ENCODE data around the gene NRSN2. TPM values are rescaled to one million over a fixed set of nuclear protein-coding genes. Genes with fewer than 3 reads are reported as not detected.

NRSN2 gene
- total RNA-seq, 2 donors from 2014 or later, result 24.7 to 38.4 TPM

- H3K9me3 Mint-ChIP-seq, result no peaks in the 10 kb centered on the region
- H3K27ac Mint-ChIP-seq, result no peak overlapping the region
- H3K4me3 Mint-ChIP-seq, result no peak overlapping the region
- no peaks in the 10 kb centered on the region for H3K27me3 ChIP-seq (ENCODE audit: control insufficient read depth, insufficient read depth, low read length, poor library complexity, severe bottlenecking)
- TF ChIP-seq CTCF (conservative IDR thresholded peaks at IDR 0.05), result no peak
- no peak overlapping the region for H3K9ac ChIP-seq (ENCODE audit: extremely low read depth, low read length, poor library complexity, severe bottlenecking)
- H3K9me3 ChIP-seq (ENCODE audit: control insufficient read depth, low read length), result no peaks in the 10 kb centered on the region
- peaks cover 5% of the 10 kb centered on the region for H3K4me1 Mint-ChIP-seq
- no peak for DNase-seq
- H3K27ac ChIP-seq (ENCODE audit: low read depth, low read length), result no peak overlapping the region
- H3K36me3 Mint-ChIP-seq (ENCODE audit: low read depth), result no peaks in the 10 kb centered on the region
- peaks cover 21% of the 10 kb centered on the region for H3K27me3 Mint-ChIP-seq (ENCODE audit: insufficient read depth)
- H3K36me3 ChIP-seq (ENCODE audit: control insufficient read depth, insufficient read depth, low read length), result no peaks in the 10 kb centered on the region
- WGBS, 2 experiments (ENCODE audit: insufficient coverage in 1 of 2, insufficient read length in 1 of 2), result 89 to 96% methylated on average over 4 of the region's 4 CpGs
- no peaks in the 10 kb centered on the region for H3K4me1 ChIP-seq (ENCODE audit: control insufficient read depth, insufficient read depth, low read length)
- no peak overlapping the region for H3K4me3 ChIP-seq (ENCODE audit: low read length)
Observed at GRCh38 chr20:368915-369314, 22.0 kb downstream of the NRSN2 start.

GRCh38 chr20:370151-370600 is 23.3 kb downstream of the NRSN2 start:
- H3K9me3 ChIP-seq (ENCODE audit: control insufficient read depth, low read length), result no peaks in the 10 kb centered on the region
- no peak for DNase-seq
- no peak overlapping the region for H3K9ac ChIP-seq (ENCODE audit: extremely low read depth, low read length, poor library complexity, severe bottlenecking)
- Mint-ChIP-seq H3K36me3 (ENCODE audit: low read depth) (no peaks in the 10 kb centered on the region), H3K27me3 (ENCODE audit: insufficient read depth) (peaks cover 23% of the 10 kb centered on the region), H3K4me1 (peaks cover 5% of the 10 kb centered on the region), H3K27ac (no peak overlapping the region), H3K4me3 (no peak overlapping the region), H3K9me3 (no peaks in the 10 kb centered on the region)
- no peak overlapping the region for H3K27ac ChIP-seq (ENCODE audit: low read depth, low read length)
- H3K27me3 ChIP-seq (ENCODE audit: control insufficient read depth, insufficient read depth, low read length, poor library complexity, severe bottlenecking), result no peaks in the 10 kb centered on the region
- H3K36me3 ChIP-seq (ENCODE audit: control insufficient read depth, insufficient read depth, low read length), result no peaks in the 10 kb centered on the region
- TF ChIP-seq CTCF (conservative IDR thresholded peaks at IDR 0.05), result no peak
- H3K4me3 ChIP-seq (ENCODE audit: low read length), result no peak overlapping the region
- WGBS, 2 experiments (ENCODE audit: insufficient coverage in 1 of 2, insufficient read length in 1 of 2), result 94 to 95% methylated on average over 7 of the region's 7 CpGs
- H3K4me1 ChIP-seq (ENCODE audit: control insufficient read depth, insufficient read depth, low read length), result no peaks in the 10 kb centered on the region

GRCh38 chr20:370977-371754 is 24.3 kb downstream of the NRSN2 start:
- Mint-ChIP-seq H3K4me1 (peaks cover 5% of the 10 kb centered on the region), H3K27ac (no peak overlapping the region), H3K36me3 (ENCODE audit: low read depth) (no peaks in the 10 kb centered on the region), H3K27me3 (ENCODE audit: insufficient read depth) (peaks cover 27% of the 10 kb centered on the region), H3K4me3 (no peak overlapping the region), H3K9me3 (no peaks in the 10 kb centered on the region)
- 72 to 75% methylated on average over 4 to 7 of the region's 7 CpGs for WGBS, 2 experiments (ENCODE audit: insufficient coverage in 1 of 2, insufficient read length in 1 of 2)
- no peak for TF ChIP-seq CTCF (conservative IDR thresholded peaks at IDR 0.05)
- Histone ChIP-seq H3K9ac (ENCODE audit: extremely low read depth, low read length, poor library complexity, severe bottlenecking) (no peak overlapping the region), H3K36me3 (ENCODE audit: control insufficient read depth, insufficient read depth, low read length) (no peaks in the 10 kb centered on the region), H3K9me3 (ENCODE audit: control insufficient read depth, low read length) (no peaks in the 10 kb centered on the region), H3K4me1 (ENCODE audit: control insufficient read depth, insufficient read depth, low read length) (no peaks in the 10 kb centered on the region), H3K27me3 (ENCODE audit: control insufficient read depth, insufficient read depth, low read length, poor library complexity, severe bottlenecking) (no peaks in the 10 kb centered on the region), H3K27ac (ENCODE audit: low read depth, low read length) (no peak overlapping the region), H3K4me3 (ENCODE audit: low read length) (no peak overlapping the region)
- DNase-seq, result no peak

All from endodermal cell (in vitro differentiated cells).